Omental fat pad (tissue), 4 donors: ENCODE results near the gene TCF19. TPM values are rescaled to one million over a fixed set of nuclear protein-coding genes. Genes with fewer than 3 reads are reported as not detected.
"Not testable (repeated sequence)": the region's sequence is repeated elsewhere in the genome, so short reads cannot be mapped to it uniquely, and the experiment has no call there.

Experiments
- ATAC-seq: fragments of 150-250 bp; one replicate; pipeline ENCODE4 v1.9.1; 2016; ENCODE audit warnings: mild to moderate bottlenecking, moderate library complexity; ENCODE audit not compliant: low FRiP score
- DNase-seq: peaks from one replicate; pipeline ENCODE4 v3.0.0-alpha.2; 2019; ENCODE audit warnings: low spot score
- CTCF ChIP-seq, 3 donors: fragments of 450-650 bp; IDR thresholded peaks; one replicate each; pipeline ENCODE4 v1.5.1; 2016 to 2017; ENCODE audit warnings: antibody characterized with exemption in 3 of 3, mild to moderate bottlenecking in 3 of 3, moderate library complexity in 2 of 3
- total RNA-seq, 4 donors: library from RNA; depleted of rRNA; stranded (reverse); fragments of >200 nt; gene quantifications; one replicate each; pipeline ENCODE4 v1.1.0, GENCODE V29; 2016

TCF19 gene
- total RNA-seq, 4 donors from 2014 or later, result 1.9 to 19.5 (median 2.7) TPM

GRCh38 chr6:31178143-31179041, 20.0 kb downstream of the TCF19 start:
- no peak for TF ChIP-seq CTCF (IDR thresholded peaks at IDR 0.05)
- ATAC-seq, result no peak

GRCh38 chr6:31179042-31179386, 20.6 kb downstream of the TCF19 start:
- DNase-seq (no peak), ATAC-seq (no peak)
- TF ChIP-seq CTCF (IDR thresholded peaks at IDR 0.05), result no peak

More at GRCh38 chr6:31178143-31179041, 20.0 kb downstream of the TCF19 start:
- DNase-seq, result no peak

GRCh38 chr6:31179896-31180295, 21.5 kb downstream of the TCF19 start:
- DNase-seq (no peak), ATAC-seq (no peak)
- no peak for TF ChIP-seq CTCF (IDR thresholded peaks at IDR 0.05)

GRCh38 chr6:31180500-31180899, 22.1 kb downstream of the TCF19 start:
- peak; percentile 43 for DNase-seq
- peak; percentile 96 for ATAC-seq
- TF ChIP-seq CTCF (IDR thresholded peaks at IDR 0.05), result no peak

GRCh38 chr6:31183287-31183686, 24.9 kb downstream of the TCF19 start:
- DNase-seq, ATAC-seq: not testable (repeated sequence)

GRCh38 chr6:31183859-31184258, 25.5 kb downstream of the TCF19 start:
- ATAC-seq, DNase-seq: not testable (repeated sequence)

GRCh38 chr6:31185695-31186051, 27.3 kb downstream of the TCF19 start:
- DNase-seq, ATAC-seq: not testable (repeated sequence)

- ATAC-seq, result no peak
- no peak for TF ChIP-seq CTCF (IDR thresholded peaks at IDR 0.05)
These were observed 27.8 kb downstream of the TCF19 start for GRCh38 chr6:31186052-31186734.

More at GRCh38 chr6:31186052-31186734, 27.8 kb downstream of the TCF19 start:
- no peak for DNase-seq
